ENCODE measurements around the gene MEAK7.

Gene MEAK7

DNA sequence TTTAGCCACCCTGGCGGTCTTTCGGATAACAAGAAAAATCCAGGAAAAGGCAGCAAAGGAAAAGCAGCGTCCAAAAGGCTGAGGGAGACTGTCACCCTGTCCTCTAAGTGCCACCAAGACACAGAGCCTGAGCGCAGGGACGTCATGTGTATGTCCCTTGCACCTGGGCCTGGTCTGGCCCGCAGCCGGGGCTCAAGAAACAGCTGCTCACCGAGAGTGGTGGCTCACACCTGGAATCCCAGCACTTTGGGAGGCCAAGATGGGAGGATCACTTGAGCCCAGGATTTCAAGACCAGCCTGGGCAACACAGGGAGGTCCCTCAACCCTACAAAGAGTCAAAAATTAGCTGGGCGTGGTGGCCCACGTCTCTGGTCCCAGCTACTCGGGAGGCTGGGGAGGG is 9.2 kb upstream of the MEAK7 start:
- no peak for DNase-seq (ENCODE audit: low read depth in 2 of 3, low spot score in 1 of 3)

DNA sequence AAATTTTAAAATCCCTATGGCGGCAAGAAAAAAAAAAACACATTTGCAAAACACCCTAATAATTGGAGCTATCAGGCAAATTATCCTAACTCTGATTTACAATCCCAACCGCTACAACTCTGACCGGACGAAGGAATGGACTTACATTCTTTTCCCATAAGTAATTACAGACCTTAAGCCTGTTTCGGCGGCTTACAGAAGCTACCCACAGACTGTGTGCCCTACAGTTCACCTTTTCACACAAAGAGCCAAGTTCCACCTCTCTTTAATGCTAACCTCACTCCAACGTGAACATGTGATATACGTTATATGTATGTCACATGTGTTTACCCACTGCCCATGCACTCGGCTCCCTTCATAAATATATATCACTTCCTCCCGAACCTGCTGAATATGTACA is 8.7 kb upstream of the MEAK7 start:
- DNase-seq (ENCODE audit: low read depth in 2 of 3, low spot score in 1 of 3), result no peak

DNA sequence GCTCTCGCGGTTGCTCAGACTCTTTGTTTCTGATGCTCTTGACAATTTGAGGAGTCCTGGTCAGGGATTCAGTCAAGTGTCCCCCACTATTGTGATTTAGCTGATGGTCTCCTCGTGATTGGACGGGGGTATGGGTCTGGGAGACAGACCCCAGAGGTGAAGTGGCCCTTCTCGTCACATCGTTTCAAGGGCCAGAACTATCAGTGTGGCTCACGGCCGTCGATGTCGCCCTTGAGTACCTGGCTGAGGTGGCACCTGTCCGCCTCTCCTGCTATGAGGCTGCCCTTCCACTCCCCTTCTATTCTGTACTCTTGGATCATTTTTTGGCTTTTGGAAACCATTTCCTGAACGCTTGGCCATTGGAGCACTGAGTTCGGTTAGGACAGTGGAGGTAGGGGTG is 7.4 kb upstream of the MEAK7 start:
- no peak for DNase-seq (ENCODE audit: low read depth in 2 of 3, low spot score in 1 of 3)

DNA sequence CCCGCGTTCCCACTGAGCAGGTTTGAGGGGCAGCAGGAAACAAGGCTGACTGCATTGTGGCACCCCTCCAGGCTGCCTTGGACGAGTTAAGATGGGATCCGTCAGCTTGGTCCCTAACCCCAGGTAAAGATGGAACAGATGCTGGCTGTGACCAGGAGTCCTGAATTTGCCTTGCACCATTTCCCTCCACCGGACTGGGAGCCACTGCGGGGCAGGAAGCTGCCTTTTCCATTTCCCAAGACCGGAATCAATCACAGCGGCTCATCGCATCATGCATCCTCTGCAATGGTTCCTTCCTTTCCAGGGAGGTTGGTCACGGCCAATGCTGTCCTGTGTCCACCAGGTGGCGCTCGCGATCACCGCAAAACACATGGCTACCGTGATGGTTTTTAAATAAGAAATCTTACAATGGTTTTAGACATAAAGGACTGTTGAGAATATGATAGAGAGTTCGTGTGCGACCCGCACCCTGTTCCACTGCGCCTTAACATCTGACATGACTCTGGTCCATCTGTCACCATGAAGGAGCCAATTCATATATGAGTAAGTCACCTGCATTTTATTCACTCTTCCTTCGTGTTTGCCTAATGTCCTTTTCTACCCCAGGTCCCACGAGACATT is 6.8 kb upstream of the MEAK7 start:
- peak; percentile 69 to 89 (median 75) for DNase-seq (ENCODE audit: low read depth in 2 of 3, low spot score in 1 of 3)

DNA sequence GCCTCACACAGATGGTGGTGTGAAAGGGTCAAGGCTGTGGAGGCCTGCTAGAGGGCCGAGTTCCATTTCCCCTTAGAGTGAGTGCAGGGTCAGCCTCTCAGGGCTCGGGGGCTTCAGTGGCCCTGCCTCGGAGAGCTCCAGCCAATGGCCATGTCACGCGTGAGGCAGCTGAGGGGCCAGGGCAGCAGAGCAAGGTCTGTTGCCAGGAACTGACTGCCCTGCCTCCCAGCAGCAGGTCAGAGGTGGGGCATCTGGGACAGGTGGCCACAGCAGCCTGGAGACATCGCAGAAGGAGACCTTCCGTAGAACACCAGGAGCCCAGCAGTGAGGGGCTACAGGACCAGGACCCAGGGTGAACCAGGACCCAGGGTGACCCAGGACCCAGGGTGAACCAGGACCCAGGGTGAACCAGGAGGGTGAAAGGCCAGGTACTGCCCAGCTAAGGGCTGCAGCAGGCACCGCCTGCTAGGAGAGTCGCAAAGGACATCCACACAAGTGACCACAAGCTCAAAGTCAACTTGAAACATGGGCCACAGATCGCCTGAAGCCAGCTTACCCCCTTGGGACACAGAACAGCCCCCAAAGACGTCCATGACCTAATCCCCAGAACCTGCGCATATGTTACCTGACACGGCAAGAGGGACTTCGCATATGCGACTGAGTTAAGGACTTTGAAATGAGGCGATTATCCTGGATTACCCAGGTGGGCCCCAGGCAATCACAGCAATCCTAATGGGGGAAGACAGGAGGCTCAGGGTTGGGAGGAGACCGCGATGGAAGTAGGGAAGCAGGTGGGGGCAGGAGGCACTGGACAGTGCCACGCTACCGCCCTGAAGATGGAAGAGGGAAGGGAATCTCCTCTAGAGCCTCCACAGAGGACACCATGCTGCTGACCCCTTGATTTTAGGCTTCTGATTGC is 4.8 kb upstream of the MEAK7 start:
- no peak for DNase-seq (ENCODE audit: low read depth in 2 of 3, low spot score in 1 of 3)

DNA sequence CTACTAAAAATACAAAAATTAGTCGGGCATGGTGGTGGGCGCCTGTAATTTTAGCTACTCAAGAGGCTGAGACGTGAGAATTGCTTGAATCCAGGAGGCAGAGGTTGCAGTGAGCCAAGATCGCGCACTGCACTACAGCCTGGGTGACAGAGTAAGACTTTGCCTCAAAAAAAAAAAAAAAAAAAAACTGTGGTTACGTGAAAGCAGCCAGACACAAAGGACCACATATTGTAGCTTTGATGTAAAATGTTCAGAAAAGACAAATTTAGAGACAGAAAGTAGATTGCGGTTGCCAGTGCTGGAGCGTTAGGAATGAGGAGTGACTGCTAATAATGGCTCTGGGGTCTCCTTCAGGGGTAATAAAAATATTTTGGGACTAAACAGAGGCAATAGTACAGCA is 4.0 kb upstream of the MEAK7 start:
- no peak for DNase-seq (ENCODE audit: low read depth in 2 of 3, low spot score in 1 of 3)

DNA sequence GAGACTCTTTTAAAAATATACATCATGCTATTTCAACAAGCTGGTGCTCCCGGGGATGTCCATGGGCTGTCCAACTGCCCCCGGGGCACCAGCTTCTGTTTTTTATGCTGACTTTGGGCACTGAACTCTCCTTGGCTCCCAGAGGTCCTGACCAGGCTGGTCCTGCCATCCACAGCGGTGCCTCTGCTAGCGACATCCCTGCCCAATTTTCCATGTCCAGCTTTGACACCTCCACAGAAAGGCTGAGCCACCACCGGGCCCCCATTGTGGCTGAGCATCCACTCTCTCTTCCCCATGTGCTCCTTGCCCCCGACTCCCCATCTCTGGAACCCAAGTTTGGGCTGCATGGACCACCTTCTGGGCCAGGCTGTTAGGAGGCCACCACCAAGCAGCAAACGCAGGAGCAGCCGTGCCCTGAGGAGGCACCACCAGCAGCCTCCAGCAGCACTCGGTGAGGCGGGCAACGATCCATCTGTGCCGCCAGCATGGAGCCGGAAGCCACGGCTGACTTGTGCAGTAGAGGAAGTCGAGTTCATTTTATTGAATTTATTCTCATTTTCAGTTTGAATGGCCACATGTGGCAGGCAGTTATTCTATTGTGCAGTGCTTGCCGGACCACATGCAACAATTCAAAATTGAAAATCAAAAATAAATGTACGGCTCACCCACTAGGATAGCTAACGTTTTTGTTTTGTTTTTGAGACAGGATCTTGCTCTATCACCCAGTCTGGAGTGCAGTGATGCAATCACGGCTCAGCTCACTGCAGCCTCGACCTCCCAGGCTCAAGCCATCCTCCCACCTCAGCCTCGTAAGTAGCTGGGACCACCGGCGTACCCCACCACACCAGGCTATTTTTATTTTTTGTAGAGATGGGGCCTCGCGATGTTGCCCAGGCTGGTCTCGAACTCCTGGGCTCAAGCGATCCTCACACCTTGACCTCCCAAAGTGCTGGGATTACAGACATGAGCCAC is 2.8 kb upstream of the MEAK7 start:
- DNase-seq (ENCODE audit: low read depth in 2 of 3, low spot score in 1 of 3), result no peak

DNA sequence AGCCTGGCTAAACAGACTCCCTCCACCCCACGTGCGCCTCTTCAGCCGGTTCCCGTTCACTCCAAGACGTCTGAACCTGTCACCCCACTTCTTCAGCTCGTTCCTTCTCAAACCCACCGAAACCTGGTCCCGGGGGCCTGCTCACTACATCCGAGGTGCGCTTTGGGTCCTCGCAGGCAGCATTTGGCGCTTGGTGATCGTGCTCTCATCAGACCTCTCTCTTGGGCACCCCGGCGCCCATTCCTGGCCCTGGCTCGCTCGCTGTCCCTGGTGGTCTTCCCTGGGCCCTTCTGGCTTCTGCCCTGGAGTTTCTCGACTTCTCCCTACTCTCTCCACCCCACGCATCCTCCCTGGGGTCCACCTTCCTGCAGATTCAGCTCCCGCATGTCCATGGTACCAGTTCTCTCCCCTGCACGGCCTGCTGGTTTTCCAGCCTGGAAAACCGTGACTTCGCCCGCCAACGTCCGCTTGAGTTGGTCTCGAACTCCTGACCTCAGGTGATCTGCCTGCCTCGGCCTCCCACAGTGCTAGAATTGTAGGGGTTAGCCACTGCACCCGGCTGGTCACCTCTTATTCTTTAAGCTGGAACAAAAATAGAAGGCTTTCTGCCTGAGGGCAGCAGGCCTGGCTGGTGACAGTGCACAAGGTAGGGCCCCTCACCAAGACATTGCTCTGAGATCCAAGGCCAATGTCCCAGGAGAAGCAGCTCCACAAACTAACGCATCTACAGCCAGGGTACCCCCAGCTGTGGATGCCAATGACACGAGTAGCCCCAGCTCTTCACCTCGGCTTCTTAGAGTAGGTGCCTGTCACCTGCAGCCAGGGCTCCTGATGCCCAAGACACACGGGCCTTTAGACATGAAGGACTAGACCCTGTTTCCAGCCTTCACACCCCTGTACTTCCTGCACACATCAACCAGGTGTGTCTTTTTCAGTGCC is 1.1 kb upstream of the MEAK7 start:
- DNase-seq (ENCODE audit: low read depth in 2 of 3, low spot score in 1 of 3), result no peak

DNA sequence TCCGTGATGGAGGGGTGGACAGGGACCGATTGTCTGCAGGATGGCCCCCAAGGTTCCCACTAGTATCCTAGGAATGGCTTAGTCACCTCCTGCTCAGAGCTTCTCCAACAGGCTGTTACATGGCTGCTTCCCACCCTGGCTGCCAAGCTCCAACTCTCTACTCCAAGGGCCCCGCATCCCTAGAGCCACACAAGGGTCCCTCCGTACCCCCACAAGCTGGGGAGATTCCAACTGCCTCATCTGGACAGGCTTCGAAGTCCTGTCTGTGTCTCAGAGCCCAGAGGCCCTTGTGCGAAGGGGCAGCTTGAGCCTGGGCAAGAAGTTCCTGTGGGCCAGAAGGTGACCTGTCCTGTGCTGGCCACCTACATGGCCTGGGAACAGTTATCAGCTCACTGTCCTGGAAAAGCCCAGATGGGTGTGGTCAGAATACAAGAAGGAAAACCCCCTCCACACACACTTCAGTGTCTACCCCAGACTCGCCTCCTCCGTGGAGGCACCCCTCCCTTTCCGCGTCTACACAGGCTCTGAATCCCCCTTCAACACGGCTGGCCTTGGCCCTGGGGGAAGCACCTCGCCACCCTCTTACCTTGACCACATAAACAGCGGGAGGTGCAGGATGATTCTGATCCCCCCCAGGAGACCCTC is 586 bp downstream of the MEAK7 start:
- DNase-seq (ENCODE audit: low read depth in 2 of 3, low spot score in 1 of 3), result no peak

DNA sequence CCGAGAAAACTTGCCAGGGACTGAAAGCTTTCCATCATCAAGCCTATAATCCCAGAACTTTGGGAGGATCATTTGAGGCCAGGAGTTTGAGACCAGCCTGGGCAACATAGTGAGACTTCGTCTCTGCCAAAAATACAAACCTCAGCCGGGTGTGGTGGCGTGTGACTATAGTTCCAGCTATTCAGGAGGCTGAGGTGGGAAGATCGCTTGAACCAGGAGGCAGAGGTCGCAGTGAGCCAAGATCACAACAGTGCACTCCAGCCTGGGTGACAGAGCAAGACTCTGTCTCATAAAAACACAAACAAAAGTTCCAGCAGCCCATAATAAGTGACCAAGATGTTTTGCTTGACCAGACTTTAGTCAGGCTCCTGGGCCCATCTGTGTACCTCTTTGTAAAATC is 1.9 kb downstream of the MEAK7 start:
- DNase-seq (ENCODE audit: low read depth in 2 of 3, low spot score in 1 of 3), result no peak

DNA sequence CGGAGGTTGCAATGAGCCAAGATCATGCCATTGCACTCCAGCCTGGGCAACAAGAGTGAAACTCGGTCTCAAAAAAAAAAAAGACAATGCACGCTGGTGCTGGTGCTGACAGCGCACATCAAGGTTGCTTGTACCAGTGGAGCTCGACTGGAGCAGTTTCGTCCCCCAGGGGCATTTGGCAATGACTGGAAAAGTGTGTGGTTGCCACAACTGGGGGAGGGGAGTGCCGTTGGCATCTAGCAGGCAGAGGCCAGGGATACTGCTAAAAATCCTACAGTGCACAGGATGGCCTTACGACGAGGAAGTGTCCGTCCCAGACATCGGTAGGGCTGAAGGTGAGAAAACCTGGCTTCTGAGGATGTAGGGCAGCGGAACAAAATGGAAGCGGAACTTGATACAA is 2.4 kb downstream of the MEAK7 start:
- DNase-seq (ENCODE audit: low read depth in 2 of 3, low spot score in 1 of 3), result no peak

DNA sequence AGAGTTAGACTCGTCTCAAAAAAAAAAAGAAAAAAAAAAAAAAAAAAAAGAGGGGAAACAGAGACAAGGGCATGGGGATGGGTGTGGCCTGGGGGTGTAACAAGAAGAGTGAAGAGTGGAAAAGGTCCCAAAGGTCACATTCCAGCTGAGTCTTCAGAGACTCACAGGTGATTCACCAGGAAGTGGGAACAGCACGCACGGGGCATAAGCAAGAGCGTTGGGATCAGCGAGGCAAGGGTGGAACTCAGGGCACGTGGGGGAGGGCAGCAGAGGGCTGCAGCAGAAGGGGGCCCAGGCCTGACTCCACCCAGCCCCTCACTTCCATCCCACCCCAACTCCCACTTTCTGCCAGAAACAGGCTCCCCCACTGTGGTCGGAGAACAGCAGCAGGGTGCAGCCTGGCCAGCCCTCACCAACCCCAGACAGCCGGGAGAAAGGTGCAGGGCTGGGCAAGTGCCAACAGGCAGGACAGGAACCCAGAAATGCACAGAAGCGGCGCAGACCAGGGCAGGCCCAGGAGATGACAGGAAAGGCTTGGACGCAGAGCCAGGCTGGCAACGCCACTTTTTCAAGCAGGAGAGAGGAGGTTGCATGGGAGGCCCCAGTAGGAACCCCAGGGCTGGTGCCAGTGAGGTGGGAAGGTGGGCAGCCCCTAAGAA is 3.3 kb downstream of the MEAK7 start:
- DNase-seq (ENCODE audit: low read depth in 2 of 3, low spot score in 1 of 3), result no peak

DNA sequence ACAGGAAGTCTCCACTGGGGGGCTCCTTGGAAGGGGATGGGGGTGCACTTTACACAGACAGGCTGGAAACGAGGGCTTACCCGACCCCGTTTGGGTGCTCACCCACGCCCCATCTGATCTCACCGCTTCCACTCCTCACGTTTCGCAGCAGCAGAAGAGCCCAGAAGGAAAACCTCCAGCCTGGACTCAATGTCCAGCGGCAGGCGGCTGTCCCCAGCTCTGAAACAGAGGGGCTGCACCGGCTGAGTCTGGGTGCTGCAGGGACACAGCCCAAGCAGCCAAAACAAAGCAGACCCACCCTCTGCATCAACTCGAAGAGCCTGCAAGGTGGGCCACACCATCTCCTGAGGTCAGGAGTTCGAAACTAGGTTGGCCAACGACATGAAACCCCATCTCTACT is 3.9 kb downstream of the MEAK7 start:
- DNase-seq (ENCODE audit: low read depth in 2 of 3, low spot score in 1 of 3), result no peak

DNA sequence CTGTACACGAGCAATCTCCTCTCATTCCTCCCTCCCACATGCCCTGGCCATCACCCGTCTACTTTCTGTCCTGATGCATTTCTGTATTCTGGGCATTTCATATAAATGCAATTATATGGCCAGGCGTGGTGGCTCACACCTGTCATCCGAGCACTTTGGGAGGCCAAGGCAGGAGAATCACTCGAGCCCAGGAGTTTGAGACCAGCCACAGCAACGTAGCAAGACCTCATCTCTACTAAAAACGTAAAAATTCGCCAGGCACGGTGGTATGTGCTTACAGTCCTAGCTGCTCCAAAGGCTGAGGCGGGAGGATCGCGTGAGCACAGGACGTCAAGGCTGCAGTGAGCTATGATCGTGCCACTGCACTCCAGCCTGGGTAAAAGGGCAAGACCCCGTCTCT is 4.8 kb downstream of the MEAK7 start:
- no peak for DNase-seq (ENCODE audit: low read depth in 2 of 3, low spot score in 1 of 3)

DNA sequence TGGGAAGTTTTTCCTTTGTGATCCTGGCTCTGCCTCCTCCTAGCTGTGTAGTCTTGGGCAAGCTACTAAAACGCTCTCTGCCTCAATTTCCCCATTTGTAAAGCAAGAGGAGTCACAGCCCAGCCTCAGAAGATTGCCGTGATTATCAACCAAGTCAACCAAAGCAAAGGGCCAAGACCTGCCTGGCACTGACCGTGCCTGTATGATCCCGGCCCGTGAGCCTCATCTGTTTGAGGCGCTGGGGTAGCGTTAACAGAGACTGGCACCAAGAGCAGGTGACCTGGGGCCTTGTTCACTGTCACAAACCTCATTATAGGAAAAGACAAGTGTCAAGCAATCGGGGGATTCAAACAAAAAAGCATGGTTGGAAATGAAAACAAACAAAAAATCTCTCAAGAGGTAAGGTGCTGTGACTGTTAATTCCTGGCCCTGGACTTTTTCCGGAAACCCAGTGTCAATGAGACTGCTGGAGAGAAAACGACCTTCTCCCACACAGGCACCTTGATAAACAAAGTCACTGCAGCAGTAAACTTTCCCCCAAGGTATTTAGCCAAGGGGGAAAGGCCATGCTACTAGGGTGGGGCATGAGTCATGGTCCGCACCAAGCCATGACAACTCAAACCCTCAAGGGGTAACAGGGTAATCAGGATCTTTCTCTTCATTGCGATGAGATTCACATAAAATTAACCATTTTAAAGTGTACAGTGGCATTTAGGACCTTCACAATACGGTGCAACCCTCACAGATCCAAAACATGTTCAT is 5.4 kb downstream of the MEAK7 start:
- no peak for DNase-seq (ENCODE audit: low read depth in 2 of 3, low spot score in 1 of 3)

DNA sequence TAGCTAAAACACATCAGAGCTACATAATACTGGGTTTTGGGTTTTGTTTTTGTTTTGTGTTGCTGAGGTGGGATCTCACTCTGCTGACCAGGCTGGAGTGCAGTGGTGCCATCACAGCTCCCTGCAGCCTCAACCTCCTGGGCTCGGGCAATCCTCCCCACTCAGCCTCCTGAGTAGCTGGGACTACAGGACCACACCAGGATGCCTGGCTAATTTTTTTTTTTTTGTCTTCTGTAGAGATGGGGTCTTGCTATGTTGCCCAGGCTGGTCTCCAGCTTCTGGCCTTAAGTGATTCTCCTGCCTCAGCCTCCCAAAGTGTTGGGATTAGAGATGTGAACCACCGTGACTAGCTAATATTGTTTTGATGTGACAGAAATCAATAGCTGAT is 6.2 kb downstream of the MEAK7 start:
- DNase-seq (ENCODE audit: low read depth in 2 of 3, low spot score in 1 of 3), result no peak

DNA sequence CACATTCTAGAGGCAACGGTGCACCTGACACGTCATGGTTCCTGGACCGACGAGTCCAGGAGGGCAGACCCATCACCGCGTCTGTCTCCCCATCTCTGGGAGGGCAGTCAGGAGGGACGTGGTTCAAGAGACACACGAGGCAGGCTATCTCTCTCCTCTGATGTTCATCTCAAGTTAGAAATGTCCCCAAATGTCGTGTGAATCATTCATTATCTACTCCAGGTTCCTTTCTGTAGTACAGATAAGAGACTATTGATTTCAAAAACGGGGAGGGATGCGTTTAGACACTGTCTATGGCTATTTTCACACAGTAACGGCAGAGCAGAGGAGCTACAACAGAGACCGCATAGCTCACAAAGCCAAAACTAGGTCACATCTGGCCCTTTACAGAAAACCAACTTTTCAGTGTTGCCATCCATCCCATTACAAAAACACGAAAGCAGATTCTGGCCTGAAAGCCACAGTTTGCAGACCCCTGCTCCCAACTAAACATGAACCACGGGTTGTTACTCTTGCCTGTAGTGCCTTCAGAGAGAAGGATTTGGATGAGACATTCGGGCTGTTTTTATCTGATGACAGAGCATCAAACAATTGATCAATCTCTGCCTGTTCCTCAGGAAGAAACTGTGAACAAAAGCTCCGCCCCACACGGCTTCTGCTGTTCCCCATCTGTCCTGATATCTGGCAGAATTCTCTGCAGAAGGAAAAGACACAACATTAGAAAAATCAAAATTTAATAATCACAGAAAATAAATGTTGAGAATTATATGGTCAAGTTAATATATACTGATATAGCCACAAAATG is 6.8 kb downstream of the MEAK7 start:
- DNase-seq (ENCODE audit: low read depth in 2 of 3, low spot score in 1 of 3), result no peak

DNA sequence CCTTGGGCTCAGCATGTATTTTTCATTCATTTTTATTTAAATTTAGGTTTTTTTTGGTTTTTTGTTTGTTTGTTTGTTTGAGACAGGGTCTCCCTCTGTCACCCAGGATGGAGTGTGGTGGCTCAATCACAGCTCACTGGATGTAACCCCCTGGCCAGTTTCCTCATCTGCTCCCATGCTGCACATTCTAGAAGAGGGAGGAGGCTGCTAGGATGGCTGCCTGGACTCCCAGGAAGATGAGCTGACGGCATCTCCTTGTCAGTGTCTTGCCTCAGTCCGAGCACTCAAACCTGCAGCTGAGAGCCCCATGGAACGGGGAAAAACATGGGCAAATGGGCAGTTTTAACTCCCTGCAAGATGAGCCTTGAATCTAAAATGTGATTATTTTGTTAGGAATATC is 7.5 kb downstream of the MEAK7 start:
- DNase-seq (ENCODE audit: low read depth in 2 of 3, low spot score in 1 of 3), result no peak
